ENCODE results near the gene C4orf33. TPM values are rescaled to one million over a fixed set of nuclear protein-coding genes. Genes with fewer than 3 reads are reported as not detected.

The C4orf33 gene, protein sequence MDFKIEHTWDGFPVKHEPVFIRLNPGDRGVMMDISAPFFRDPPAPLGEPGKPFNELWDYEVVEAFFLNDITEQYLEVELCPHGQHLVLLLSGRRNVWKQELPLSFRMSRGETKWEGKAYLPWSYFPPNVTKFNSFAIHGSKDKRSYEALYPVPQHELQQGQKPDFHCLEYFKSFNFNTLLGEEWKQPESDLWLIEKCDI
- 8.7 and 10.7 TPM in 2 replicates for total RNA-seq

DNA sequence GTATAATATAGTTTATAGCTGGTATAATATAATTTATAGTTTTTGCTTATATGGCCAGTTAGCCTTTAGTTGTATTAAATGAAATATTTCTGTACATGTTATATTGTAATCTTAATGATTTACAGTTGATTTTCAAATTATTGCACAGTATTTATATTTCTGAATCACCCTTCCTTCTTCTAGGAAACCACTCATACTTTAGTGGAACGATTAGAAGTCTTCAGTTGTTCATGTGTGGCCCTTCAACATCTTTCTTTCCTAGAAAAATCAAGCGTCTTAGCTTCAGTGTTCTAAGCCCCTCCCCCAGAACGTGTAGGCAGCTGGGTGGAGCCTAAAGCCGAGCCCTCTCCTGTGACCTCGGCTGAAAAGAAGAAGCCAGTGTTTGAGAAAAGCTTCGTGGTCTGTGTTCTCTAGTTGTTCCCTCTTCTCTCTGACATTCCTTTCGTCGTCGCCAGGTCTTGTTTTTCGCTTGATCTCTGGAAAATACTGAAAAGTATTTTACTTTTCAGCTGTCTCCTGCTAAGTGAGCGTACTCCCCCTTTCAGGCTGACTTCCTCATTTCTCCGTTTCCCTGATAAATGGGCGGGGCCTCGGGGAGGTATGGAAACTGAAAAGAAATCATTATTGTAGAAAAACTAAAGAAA lies at the start of gene C4orf33:
TSS of gene C4orf33 (plus strand) at position 342 of the 644 bp plus-strand sequence. CDS start 6,459 bp downstream, outside the sequence.

DNA sequence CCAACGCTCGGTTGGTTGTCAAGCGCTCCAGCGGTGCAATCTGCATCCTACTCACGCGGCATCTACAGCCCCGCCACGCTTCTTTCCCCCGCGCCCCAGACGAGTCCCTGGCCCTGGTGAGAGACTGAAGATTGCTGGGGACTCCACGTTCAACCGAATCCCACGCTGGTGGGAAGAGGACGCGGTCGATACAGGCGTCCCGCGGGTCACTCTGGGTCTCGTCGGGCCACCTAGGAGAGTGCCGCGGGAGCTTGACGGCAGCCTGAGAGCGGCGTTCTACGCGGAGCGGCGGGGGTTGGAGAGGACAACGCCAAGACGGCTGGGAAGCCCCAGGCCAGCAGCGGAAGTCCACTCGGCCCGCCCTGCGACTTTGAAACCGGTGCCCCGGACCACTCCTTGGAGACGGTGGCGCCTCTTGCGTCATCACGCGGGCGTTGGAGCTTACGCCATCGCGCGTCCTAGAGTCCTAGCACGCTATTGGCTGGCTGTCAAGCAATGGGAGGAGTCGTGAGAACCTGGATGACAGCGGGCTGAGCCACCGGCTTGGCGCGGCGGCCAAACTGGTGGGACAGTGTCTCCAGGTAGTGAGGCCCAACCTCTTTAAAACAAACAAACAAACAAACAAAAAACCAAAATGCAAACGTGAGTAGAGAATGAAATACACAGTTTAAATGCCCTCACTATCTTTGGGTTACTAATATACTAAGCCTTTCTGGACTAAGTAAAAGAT lies 2.6 kb upstream of the C4orf33 start, which contains the start of gene SCLT1:
TSS of gene SCLT1 (minus strand) at position 349 of the 730 bp plus-strand sequence. CDS start 436 bp downstream, outside the sequence.

Other genes starting within 250 kb of the C4orf33 start
- 6.0 and 6.8 TPM in 2 replicates for gene SCLT1, start 2.6 kb upstream of the C4orf33 start, total RNA-seq